Measurements from ENCODE around the gene SLIT3.
"Not testable (repeated sequence)": the region's sequence is repeated elsewhere in the genome, so short reads cannot be mapped to it uniquely, and the experiment has no call there.

SLIT3 gene

GRCh38 chr5:169132302-169132660 is 168.7 kb downstream of the SLIT3 start:
- no peak for DNase-seq

GRCh38 chr5:169131616-169132301 is 169.2 kb downstream of the SLIT3 start:
- DNase-seq: no peak

- DNase-seq: no peak
Observed at GRCh38 chr5:169128679-169129078, 172.3 kb downstream of the SLIT3 start.

GRCh38 chr5:169127431-169127830 is 173.5 kb downstream of the SLIT3 start:
- DNase-seq: no peak

GRCh38 chr5:169126481-169127021 is 174.4 kb downstream of the SLIT3 start:
- no peak for DNase-seq

- no peak for DNase-seq
Observed at GRCh38 chr5:169125571-169125970, 175.4 kb downstream of the SLIT3 start.

- DNase-seq: no peak
Observed at GRCh38 chr5:169122951-169123350, 178.0 kb downstream of the SLIT3 start.

GRCh38 chr5:169121630-169122420 is 179.1 kb downstream of the SLIT3 start:
- DNase-seq: no peak

- DNase-seq: no peak
Observed at GRCh38 chr5:169119288-169120048, 181.5 kb downstream of the SLIT3 start.

GRCh38 chr5:169116961-169117461 is 183.9 kb downstream of the SLIT3 start:
- DNase-seq: no peak

- no peak for DNase-seq
Observed at GRCh38 chr5:169115461-169116124, 185.3 kb downstream of the SLIT3 start.

- no peak for DNase-seq
Observed at GRCh38 chr5:169114466-169115065, 186.4 kb downstream of the SLIT3 start.

- DNase-seq: no peak
Observed at GRCh38 chr5:169112016-169112415, 188.9 kb downstream of the SLIT3 start.

- DNase-seq: no peak
Observed at GRCh38 chr5:169106911-169107706, 193.8 kb downstream of the SLIT3 start.

GRCh38 chr5:169105582-169105981 is 195.4 kb downstream of the SLIT3 start:
- DNase-seq: not testable (repeated sequence)

GRCh38 chr5:169104937-169105494 is 195.9 kb downstream of the SLIT3 start:
- DNase-seq: no peak

GRCh38 chr5:169103586-169104181 is 197.3 kb downstream of the SLIT3 start:
- DNase-seq: no peak

GRCh38 chr5:169101966-169102365 is 199.0 kb downstream of the SLIT3 start:
- DNase-seq: no peak

GRCh38 chr5:169100735-169101075 is 200.2 kb downstream of the SLIT3 start:
- no peak for DNase-seq
